GM12878 (cell line): Measurements from ENCODE around the gene COX11. TPM values are rescaled to one million over a fixed set of nuclear protein-coding genes. Genes with fewer than 3 reads are reported as not detected.
A peak's percentile ranks its signal among the peaks of the same experiment; 100 is the strongest.

Experiments used
- ATAC-seq: fragments of 200-7000 bp; cut with Tn5 transposase; 3 replicates; pipeline ENCODE4 v1.9.1; 2020; ENCODE audit warnings: mild to moderate bottlenecking, moderate library complexity
- BruUV-seq: library from RNA; stranded (reverse); fragments of 400-500 nt; replicated peaks from 2 replicates; lab custom pipeline; 2021; lab: Mats Ljungman, UMichigan
- CTCF ChIA-PET: fragments of 300-600 bp; sonication (Branson Sonifier 250); formaldehyde crosslinking; extraction: SDS; loops from one replicate; lab custom pipeline; 2021; ENCODE audit warnings: inconsistent platforms; lab: Yijun Ruan, JAX
- POLR2A ChIA-PET: fragments of 350-600 bp; formaldehyde crosslinking; extraction: SDS; loops from one replicate; lab custom pipeline; 2021; ENCODE audit warnings: inconsistent platforms; lab: Charles Lee
- RAD21 ChIA-PET: fragments of 300-600 bp; sonication (Branson Sonifier 250); formaldehyde crosslinking; loops from one replicate; lab custom pipeline; 2023; ENCODE audit warnings: antibody characterized with exemption; ENCODE audit not compliant: unreplicated experiment; lab: Charles Lee
- SMC1A ChIA-PET: fragments of 300-600 bp; sonication (Branson Sonifier 250); formaldehyde crosslinking; loops from one replicate; lab custom pipeline; 2023; ENCODE audit not compliant: unreplicated experiment, uncharacterized antibody; lab: Charles Lee
- DNase-seq: peaks from one replicate; pipeline ENCODE4 v3.0.0-alpha.2; 2011; ENCODE audit warnings: low read depth, low spot score
- FAIRE-seq: peaks from 3 replicates; lab custom pipeline; 2011; peaks lifted over from hg19 to GRCh38; lab: Jason Lieb, UNC
- H2AFZ ChIP-seq: 2 replicates; pipeline ENCODE4 v1.6.0; 2011; ENCODE audit warnings: low read depth, low read length, control low read depth; ENCODE audit not compliant: control insufficient read depth
- H3K27ac ChIP-seq: 2 replicates; pipeline ENCODE4 v1.5.1; 2011; ENCODE audit warnings: control low read depth; ENCODE audit not compliant: control insufficient read depth, insufficient read depth
- H3K27me3 ChIP-seq, 2 experiments: replicated peaks in 1 of 2; 2 replicates each; pipeline versions ENCODE4 v1.6.0 to v1.6.1; 2011; ENCODE audit warnings: low read length in 1 of 2; ENCODE audit not compliant: control insufficient read depth in 2 of 2, insufficient read depth in 2 of 2
- H3K36me3 ChIP-seq, 2 experiments: 2 replicates each; pipeline ENCODE4 v1.5.1; 2011; ENCODE audit warnings: low read length in 1 of 2; ENCODE audit not compliant: control insufficient read depth in 2 of 2, insufficient read depth in 2 of 2
- H3K4me1 ChIP-seq: 2 replicates; pipeline ENCODE4 v1.6.1; 2011; ENCODE audit warnings: mild to moderate bottlenecking, low read length, moderate library complexity, mixed read lengths; ENCODE audit not compliant: control insufficient read depth, insufficient read depth
- H3K4me2 ChIP-seq: 2 replicates; pipeline ENCODE4 v1.6.0; 2011; ENCODE audit warnings: control low read depth; ENCODE audit not compliant: control insufficient read depth, insufficient read depth
- H3K4me3 ChIP-seq: fragments of 200-600 bp; sonication (generic); 2 replicates; pipeline ENCODE4 v1.5.1; 2016
- H3K79me2 ChIP-seq: 2 replicates; pipeline ENCODE4 v1.6.0; 2011; ENCODE audit warnings: low read length; ENCODE audit not compliant: control insufficient read depth, insufficient read depth
- H3K9ac ChIP-seq: 2 replicates; pipeline ENCODE4 v1.8.0; 2011; ENCODE audit warnings: low read length, control low read depth, mixed read lengths; ENCODE audit not compliant: control insufficient read depth, insufficient read depth
- H3K9me3 ChIP-seq: replicated peaks from 3 replicates; pipeline ENCODE4 v1.5.1; 2011; ENCODE audit warnings: mild to moderate bottlenecking, low read length; ENCODE audit not compliant: control insufficient read depth, insufficient read depth
- H4K20me1 ChIP-seq: 2 replicates; pipeline ENCODE4 v1.6.0; 2011; ENCODE audit not compliant: control insufficient read depth, insufficient read depth
- CBX5 ChIP-seq: sonication (generic); IDR thresholded peaks from 2 replicates; pipeline ENCODE4 v1.6.1; 2016; ENCODE audit warnings: low read depth, moderate library complexity, mild to moderate bottlenecking, inconsistent platforms
- E2F8 ChIP-seq: fragments of 450-650 bp; IDR thresholded peaks from 2 replicates; pipeline ENCODE4 v1.6.1; 2018; ENCODE audit warnings: mild to moderate bottlenecking, low read depth, moderate library complexity; ENCODE audit not compliant: partially characterized antibody
- ETV6 ChIP-seq, 2 experiments: fragments of 450-650 bp in 1 of 2; IDR thresholded peaks in 1 of 2; conservative IDR thresholded peaks in 1 of 2; 2 replicates each; pipeline ENCODE4 v1.6.1; 2014; ENCODE audit warnings: antibody characterized with exemption in 1 of 2, borderline replicate concordance in 1 of 2, low read depth in 1 of 2, mild to moderate bottlenecking in 1 of 2, moderate library complexity in 1 of 2
- IRF5 ChIP-seq: fragments of 450-650 bp; IDR thresholded peaks from 2 replicates; pipeline ENCODE4 v1.6.1; 2017; ENCODE audit warnings: borderline replicate concordance
- POU2F2 ChIP-seq: IDR thresholded peaks from 3 replicates; pipeline ENCODE4 v1.6.1; 2011; ENCODE audit warnings: low read depth, mild to moderate bottlenecking, low read length, borderline replicate concordance
- SMARCA5 ChIP-seq: fragments of 450-650 bp; IDR thresholded peaks from 2 replicates; pipeline ENCODE4 v1.6.1; 2017; ENCODE audit warnings: mild to moderate bottlenecking
- ZNF217 ChIP-seq: fragments of 450-650 bp; IDR thresholded peaks from 2 replicates; pipeline ENCODE4 v1.6.1; 2017; ENCODE audit warnings: antibody characterized with exemption, mild to moderate bottlenecking
- WGBS: methylation state at CpG from one replicate; pipeline ENCODE4 v1.1.6; 2016; ENCODE audit warnings: low lambda C conversion rate; ENCODE audit not compliant: insufficient replicate concordance, insufficient coverage; ENCODE audit errors: missing lambda C conversion rate; 5-methylcytosine and 5-hydroxymethylcytosine counted together
- in situ Hi-C: fragments of 300-500 bp; cut with MboI; formaldehyde crosslinking; loops from 9 replicates; pipeline ENCODE4 v1.14.3; 2018; ENCODE audit warnings: mixed read lengths
- intact Hi-C: fragments of 100-400 bp; cut with micrococcal nuclease; formaldehyde crosslinking; loops from one replicate; pipeline ENCODE4 v1.14.2; 2022; ENCODE audit not compliant: unreplicated experiment
- polyA plus RNA-seq, 11 experiments: library from polyadenylated mRNA; depleted of rRNA in 4 of 11; unstranded in 6 of 11; stranded (reverse) in 5 of 11; fragments of >200 nt; fragmentation: Nextera tagmentation in 4 of 11; fragmentation: Illumina TruSeq in 1 of 11; extraction: Ambion mirVana in 4 of 11; extraction: Trizol in 1 of 11; gene quantifications; 1 replicate in 1 of 11; 2 replicates in 10 of 11; pipeline versions ENCODE4 v1.2.1 to v1.2.3, GENCODE V29; 2011 to 2016; ENCODE audit warnings: inconsistent platforms in 2 of 11, missing spikeins in 2 of 11, low read depth in 1 of 11
- total RNA-seq, 4 experiments: library from RNA; depleted of rRNA in 3 of 4; stranded (reverse); fragments of >200 nt in 3 of 4; fragmentation: Illumina TruSeq in 1 of 4; extraction: Trizol in 1 of 4; gene quantifications; 2 replicates each; pipeline versions ENCODE4 v1.2.1 to v1.2.3, GENCODE V29; 2013 to 2021
- TF ChIP-seq, protein P1 (sequence below): fragments of 450-650 bp; IDR thresholded peaks from 2 replicates; pipeline ENCODE4 v1.6.1; 2017; ENCODE audit warnings: low read depth, mild to moderate bottlenecking, moderate library complexity
- TF ChIP-seq, protein P2 (sequence below): fragments of 450-650 bp; formaldehyde crosslinking; IDR thresholded peaks from 2 replicates; pipeline ENCODE4 v1.4.0; 2022; ENCODE audit warnings: mild to moderate bottlenecking, moderate library complexity

COX11 gene
- total and polyA plus RNA-seq, 10 of the 15 experiments (the other 5 are each of a cell fraction or from before 2014, with no cell fraction given), result 13.8 to 69.4 (median 50.8) TPM

DNA sequence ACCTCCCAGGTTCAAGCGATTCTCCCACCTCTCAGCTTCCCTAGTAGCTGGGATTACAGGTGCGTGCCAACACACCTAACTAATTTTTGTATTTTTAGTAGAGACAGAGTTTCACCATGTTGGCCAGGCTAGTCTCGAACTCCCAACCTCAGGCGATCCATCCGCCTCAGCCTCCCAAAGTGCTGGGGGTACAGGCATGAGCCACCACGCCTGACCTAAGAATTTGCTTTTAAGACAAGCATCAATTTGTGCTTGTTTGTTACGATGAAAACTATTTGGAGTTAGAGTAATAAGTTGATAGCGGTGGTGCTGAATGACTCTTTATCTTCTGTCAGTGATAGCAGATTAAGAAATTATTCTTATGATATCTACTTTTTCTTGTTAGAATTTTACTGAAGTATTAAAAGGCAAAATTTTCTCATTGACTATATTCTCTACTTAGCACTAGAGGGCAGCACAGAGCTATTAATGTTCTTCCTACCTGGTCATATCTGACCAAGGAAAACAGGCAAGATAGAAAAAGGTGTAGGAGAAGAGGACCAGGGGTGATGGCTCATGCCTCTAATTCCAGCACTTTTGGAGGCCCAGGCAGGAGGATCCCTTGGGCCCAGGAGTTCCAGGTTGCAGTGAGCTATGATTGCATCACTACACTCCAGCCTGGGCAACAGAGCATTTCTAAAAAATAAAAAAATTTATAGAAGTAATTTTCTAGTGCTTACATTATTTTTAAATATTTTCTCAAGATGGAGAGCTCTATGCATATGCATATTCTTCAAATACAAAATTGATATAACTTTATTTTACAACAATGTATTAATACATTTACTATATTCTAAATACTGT is 24.6 kb upstream of the COX11 start (continued):
- TF ChIP-seq CBX5 (no peak), SMARCA5 (0 out of 2 replicates have a peak, but pooled peaks have one; percentile 19), ETV6 (conservative IDR thresholded peaks at IDR 0.05 in 1 of 2, IDR thresholded peaks at IDR 0.05 in 1 of 2; ENCODE audit: borderline replicate concordance in 1 of 2, low read depth in 1 of 2) (no peak)

DNA sequence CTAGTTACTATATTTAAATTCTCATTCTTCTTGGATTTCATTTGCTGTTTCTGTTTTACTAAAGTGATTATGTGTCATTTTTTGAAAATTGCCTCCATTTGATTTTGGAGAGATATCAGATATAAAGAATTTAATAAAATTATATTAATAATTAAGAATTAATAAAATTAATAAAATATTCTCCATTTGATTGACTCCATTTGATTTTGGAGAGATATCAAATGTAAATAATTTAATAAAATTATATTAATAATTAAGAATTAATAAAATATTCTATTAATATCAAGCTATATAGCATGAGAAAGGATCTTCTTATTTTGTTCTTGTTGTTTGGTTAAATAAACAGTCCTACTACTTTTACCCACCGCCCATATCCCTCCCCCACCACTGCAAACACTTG is 23.1 kb upstream of the COX11 start:
- intact Hi-C loops, result no loop called here
- TF ChIP-seq POU2F2 (no peak), ZNF217 (no peak), IRF5 (no peak), E2F8 (no peak)
- TF ChIP-seq, protein P1, sequence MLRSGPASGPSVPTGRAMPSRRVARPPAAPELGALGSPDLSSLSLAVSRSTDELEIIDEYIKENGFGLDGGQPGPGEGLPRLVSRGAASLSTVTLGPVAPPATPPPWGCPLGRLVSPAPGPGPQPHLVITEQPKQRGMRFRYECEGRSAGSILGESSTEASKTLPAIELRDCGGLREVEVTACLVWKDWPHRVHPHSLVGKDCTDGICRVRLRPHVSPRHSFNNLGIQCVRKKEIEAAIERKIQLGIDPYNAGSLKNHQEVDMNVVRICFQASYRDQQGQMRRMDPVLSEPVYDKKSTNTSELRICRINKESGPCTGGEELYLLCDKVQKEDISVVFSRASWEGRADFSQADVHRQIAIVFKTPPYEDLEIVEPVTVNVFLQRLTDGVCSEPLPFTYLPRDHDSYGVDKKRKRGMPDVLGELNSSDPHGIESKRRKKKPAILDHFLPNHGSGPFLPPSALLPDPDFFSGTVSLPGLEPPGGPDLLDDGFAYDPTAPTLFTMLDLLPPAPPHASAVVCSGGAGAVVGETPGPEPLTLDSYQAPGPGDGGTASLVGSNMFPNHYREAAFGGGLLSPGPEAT, result no peak
- TF ChIP-seq, protein P2, sequence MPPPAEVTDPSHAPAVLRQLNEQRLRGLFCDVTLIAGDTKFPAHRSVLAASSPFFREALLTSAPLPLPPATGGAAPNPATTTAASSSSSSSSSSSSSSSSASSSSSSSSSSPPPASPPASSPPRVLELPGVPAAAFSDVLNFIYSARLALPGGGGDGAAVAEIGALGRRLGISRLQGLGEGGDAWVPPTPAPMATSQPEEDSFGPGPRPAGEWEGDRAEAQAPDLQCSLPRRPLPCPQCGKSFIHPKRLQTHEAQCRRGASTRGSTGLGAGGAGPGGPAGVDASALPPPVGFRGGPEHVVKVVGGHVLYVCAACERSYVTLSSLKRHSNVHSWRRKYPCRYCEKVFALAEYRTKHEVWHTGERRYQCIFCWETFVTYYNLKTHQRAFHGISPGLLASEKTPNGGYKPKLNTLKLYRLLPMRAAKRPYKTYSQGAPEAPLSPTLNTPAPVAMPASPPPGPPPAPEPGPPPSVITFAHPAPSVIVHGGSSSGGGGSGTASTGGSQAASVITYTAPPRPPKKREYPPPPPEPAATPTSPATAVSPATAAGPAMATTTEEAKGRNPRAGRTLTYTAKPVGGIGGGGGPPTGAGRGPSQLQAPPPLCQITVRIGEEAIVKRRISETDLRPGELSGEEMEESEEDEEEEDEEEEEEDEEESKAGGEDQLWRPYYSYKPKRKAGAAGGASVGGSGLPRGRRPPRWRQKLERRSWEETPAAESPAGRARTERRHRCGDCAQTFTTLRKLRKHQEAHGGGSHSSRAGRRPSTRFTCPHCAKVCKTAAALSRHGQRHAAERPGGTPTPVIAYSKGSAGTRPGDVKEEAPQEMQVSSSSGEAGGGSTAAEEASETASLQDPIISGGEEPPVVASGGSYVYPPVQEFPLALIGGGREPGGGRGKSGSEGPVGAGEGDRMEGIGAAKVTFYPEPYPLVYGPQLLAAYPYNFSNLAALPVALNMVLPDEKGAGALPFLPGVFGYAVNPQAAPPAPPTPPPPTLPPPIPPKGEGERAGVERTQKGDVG (CRISPR knock-in tag), result no peak

More for the DNA sequence above, 23.1 kb upstream of the COX11 start:
- SMC1A ChIA-PET, result interaction anchor here (0.7 to 6.3 kb wide), 13 partner anchors 9 to 862 kb away, joined by 3 to 34 read pairs (median 7); partner anchors contain the start of genes COX11 and STXBP4
- ATAC-seq (no peak), FAIRE-seq (no peak), DNase-seq (no peak)
- no peak overlapping the region for H3K9ac ChIP-seq
- H3K4me2 ChIP-seq, result no peak overlapping the region
- H3K27ac ChIP-seq, result no peak overlapping the region
- H2AFZ ChIP-seq, result no peak overlapping the region
- H3K4me1 ChIP-seq, result no peaks in the 10 kb centered on the region
- H3K36me3 ChIP-seq, result 0 out of 4 replicates have a peak, but pooled peaks cover 0 to 4% of the 10 kb centered on the region in 2 experiments
- BruUV-seq, result no TSS peak
- CTCF ChIA-PET, result interaction anchor here (0.7 to 6.7 kb wide), 13 partner anchors 9 to 523 kb away, joined by 3 to 95 read pairs (median 26); no protein-coding TSS in a partner anchor
- H3K79me2 ChIP-seq, result no peaks in the 10 kb centered on the region
- in situ Hi-C loops, result loop anchor here (5.0 to 10.0 kb wide), 3 partner anchors 301 to 523 kb away; partner anchors contain the start of gene SMIM36
- no peaks in the 10 kb centered on the region for H4K20me1 ChIP-seq
- H3K4me3 ChIP-seq, result no peak overlapping the region
- POLR2A ChIA-PET, result no interaction called here
- no peaks in the 10 kb centered on the region for H3K9me3 ChIP-seq
- no peaks in the 10 kb centered on the region for H3K27me3 ChIP-seq
- 100% methylated on average over 1 of the region's 1 CpG for WGBS
- RAD21 ChIA-PET, result interaction anchor here (0.6 to 3.7 kb wide), 9 partner anchors 9 to 523 kb away, joined by 3 to 19 read pairs (median 5); no protein-coding TSS in a partner anchor
